ENCODE data around the gene EXOC8.

DNA sequence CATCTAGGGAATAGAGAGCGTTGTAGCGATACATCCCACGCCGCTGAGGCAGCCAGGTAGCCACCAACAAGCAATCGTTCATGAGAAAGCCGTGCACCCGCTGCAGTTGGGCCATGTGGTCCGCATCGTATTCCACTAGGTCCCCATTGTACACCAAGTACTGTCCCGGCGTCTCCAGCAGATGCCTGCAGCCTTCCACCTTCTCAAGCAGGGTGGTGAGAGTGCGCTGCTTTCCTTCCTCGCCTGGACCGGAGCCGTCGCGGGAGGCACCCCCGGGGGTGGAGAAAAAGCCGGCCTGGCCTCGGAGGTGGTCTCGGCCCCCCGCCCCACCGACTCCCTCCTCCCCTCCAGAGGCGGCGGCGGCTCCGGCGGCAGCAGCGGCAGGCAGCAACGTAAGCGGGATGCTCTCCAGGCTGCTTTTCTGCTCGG, 595 bp downstream of the EXOC8 start:
- TF ChIP-seq, protein P1, sequence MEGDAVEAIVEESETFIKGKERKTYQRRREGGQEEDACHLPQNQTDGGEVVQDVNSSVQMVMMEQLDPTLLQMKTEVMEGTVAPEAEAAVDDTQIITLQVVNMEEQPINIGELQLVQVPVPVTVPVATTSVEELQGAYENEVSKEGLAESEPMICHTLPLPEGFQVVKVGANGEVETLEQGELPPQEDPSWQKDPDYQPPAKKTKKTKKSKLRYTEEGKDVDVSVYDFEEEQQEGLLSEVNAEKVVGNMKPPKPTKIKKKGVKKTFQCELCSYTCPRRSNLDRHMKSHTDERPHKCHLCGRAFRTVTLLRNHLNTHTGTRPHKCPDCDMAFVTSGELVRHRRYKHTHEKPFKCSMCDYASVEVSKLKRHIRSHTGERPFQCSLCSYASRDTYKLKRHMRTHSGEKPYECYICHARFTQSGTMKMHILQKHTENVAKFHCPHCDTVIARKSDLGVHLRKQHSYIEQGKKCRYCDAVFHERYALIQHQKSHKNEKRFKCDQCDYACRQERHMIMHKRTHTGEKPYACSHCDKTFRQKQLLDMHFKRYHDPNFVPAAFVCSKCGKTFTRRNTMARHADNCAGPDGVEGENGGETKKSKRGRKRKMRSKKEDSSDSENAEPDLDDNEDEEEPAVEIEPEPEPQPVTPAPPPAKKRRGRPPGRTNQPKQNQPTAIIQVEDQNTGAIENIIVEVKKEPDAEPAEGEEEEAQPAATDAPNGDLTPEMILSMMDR (IDR thresholded peaks at IDR 0.05): no peak
- TF ChIP-seq ZFX (IDR thresholded peaks at IDR 0.05; ENCODE audit: borderline replicate concordance): no peak

All from 22Rv1 (cell line).